Measurements from ENCODE around the gene TGFBR3.

DNA sequence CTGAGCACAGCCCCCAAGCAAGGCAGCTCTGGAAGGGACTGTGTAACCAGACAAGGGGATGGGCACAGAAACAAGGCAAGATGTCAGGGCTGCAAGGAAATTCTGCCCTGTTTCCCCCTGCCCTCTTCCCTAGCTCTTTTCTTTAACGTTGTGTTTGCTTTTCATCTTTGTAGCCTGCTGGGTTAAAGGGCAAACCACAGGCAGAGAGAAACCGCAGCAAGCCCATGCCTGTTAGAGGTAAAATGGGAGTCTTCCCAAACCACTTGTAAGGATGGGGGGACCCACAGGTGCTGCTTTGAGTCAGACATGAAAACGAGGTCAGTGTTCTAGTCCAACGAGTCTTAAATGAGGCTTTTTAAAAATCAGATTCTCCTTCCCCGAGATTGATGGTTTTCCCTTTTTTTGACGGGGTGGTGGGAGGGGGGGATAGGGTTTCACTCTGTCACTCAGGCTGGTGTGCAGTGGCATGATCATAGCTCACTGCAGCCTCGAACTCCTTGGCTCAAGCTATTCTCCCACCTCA lies 13.3 kb downstream of the TGFBR3 start:
- TF ChIP-seq EZH2 (IDR thresholded peaks at IDR 0.05; ENCODE audit: insufficient read depth, poor library complexity, severe bottlenecking) (no peak), EZH2phosphoT487 (IDR thresholded peaks at IDR 0.05; ENCODE audit: insufficient read depth, low read depth) (no peak)

All from GM23248 (cell line).